Bronchial epithelial cell (primary cell): ENCODE results near the gene GATM. TPM values are rescaled to one million over a fixed set of nuclear protein-coding genes. Genes with fewer than 3 reads are reported as not detected.

ENCODE experiments used
- DNase-seq: peaks from one replicate; pipeline ENCODE4 v3.0.0-alpha.2; 2010; ENCODE audit warnings: low read depth
- FAIRE-seq: peaks from 2 replicates; lab custom pipeline; 2011; peaks lifted over from hg19 to GRCh38; lab: Jason Lieb, UNC
- H3K27me3 ChIP-seq: 2 replicates; pipeline ENCODE4 v1.5.1; 2011; ENCODE audit warnings: low read length; ENCODE audit not compliant: control insufficient read depth, insufficient read depth
- H3K36me3 ChIP-seq: 2 replicates; pipeline ENCODE4 v1.5.1; 2011; ENCODE audit warnings: low read length; ENCODE audit not compliant: control insufficient read depth, insufficient read depth
- H3K4me3 ChIP-seq: 2 replicates; pipeline ENCODE4 v1.5.1; 2011; ENCODE audit warnings: mild to moderate bottlenecking, low read depth, low read length, control low read depth
- total RNA-seq: library from RNA; depleted of rRNA; stranded (reverse); fragments of >200 nt; gene quantifications from 2 replicates; pipeline ENCODE4 v1.2.1, GENCODE V29; 2014
- TF ChIP-seq, protein P1 (sequence below): IDR thresholded peaks from 2 replicates; pipeline ENCODE4 v1.5.1; 2011; ENCODE audit warnings: mild to moderate bottlenecking, moderate library complexity, low read length, control low read depth, inconsistent platforms; ENCODE audit not compliant: insufficient read depth, severe bottlenecking

The GATM gene
- total RNA-seq, 1 donor from 2014 or later: 1.3 TPM

DNA sequence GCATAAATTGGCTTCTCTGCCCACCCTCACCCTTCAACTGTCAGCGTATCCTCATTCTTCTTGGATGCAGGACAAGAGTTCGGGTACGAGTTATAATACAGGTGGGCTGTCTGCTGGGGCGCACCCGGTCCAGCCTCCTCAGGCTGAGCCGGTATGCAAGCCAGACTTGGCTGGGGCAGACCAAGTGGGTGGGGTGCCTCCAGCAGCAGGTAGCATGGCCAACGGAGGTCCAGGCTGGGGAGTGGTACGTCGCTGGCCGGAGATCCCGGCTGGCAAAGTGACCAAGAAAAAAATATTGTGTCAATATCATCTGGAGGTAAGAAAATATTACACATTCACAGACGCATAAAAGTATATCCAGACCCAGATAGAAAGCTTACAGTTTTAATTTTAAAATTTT lies 45.6 kb downstream of the GATM start:
- TF ChIP-seq, protein P1, sequence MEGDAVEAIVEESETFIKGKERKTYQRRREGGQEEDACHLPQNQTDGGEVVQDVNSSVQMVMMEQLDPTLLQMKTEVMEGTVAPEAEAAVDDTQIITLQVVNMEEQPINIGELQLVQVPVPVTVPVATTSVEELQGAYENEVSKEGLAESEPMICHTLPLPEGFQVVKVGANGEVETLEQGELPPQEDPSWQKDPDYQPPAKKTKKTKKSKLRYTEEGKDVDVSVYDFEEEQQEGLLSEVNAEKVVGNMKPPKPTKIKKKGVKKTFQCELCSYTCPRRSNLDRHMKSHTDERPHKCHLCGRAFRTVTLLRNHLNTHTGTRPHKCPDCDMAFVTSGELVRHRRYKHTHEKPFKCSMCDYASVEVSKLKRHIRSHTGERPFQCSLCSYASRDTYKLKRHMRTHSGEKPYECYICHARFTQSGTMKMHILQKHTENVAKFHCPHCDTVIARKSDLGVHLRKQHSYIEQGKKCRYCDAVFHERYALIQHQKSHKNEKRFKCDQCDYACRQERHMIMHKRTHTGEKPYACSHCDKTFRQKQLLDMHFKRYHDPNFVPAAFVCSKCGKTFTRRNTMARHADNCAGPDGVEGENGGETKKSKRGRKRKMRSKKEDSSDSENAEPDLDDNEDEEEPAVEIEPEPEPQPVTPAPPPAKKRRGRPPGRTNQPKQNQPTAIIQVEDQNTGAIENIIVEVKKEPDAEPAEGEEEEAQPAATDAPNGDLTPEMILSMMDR: no peak
- Histone ChIP-seq H3K27me3 (no peaks in the 10 kb centered on the region), H3K36me3 (no peaks in the 10 kb centered on the region), H3K4me3 (no peak overlapping the region)
- DNase-seq (no peak), FAIRE-seq (no peak)

DNA sequence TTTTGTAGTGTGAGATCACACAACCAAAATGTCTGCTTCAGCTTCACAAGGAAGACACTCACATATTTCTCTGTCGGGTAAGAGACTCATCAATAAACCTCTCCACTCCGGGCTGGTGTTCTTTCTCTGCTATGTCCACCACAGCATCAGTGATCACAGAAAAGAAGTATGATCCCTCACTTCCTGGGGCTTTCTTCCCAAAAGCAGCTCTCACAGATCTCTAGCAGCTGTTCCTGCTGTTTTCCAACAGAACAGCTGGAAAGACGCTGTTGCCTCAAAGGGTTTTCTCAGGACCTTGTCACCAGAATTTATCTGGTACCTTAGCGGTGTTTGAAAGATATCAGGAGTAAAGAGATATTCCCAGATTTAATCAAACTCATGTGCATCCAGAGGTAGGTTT lies 46.4 kb downstream of the GATM start:
- TF ChIP-seq, protein P1: no peak
- DNase-seq: no peak
- no peak for FAIRE-seq
- Histone ChIP-seq H3K27me3 (no peaks in the 10 kb centered on the region), H3K36me3 (no peaks in the 10 kb centered on the region), H3K4me3 (no peak overlapping the region)

DNA sequence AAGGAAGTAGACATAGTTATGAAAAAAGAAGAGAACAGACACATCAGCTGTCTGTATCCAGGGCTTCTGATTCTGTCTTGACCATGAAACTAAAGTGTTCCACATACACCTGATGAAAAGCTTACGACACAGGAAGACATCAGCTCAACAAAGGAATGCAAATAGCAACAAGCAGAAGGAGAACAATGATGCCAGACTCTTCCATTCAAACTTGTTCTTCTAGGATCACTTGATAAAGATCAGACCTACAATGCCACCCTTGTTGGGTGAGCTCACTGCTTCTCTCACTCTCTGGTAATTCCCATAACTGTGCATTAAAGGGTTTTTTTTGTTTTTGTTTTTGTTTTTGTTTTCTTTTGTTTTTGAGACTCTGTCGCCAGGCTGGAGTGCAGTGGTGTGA lies 49.7 kb downstream of the GATM start:
- H3K27me3 ChIP-seq: no peaks in the 10 kb centered on the region
- TF ChIP-seq, protein P1: no peak
- FAIRE-seq: no peak
- H3K4me3 ChIP-seq: no peak overlapping the region
- no peaks in the 10 kb centered on the region for H3K36me3 ChIP-seq
- no peak for DNase-seq

DNA sequence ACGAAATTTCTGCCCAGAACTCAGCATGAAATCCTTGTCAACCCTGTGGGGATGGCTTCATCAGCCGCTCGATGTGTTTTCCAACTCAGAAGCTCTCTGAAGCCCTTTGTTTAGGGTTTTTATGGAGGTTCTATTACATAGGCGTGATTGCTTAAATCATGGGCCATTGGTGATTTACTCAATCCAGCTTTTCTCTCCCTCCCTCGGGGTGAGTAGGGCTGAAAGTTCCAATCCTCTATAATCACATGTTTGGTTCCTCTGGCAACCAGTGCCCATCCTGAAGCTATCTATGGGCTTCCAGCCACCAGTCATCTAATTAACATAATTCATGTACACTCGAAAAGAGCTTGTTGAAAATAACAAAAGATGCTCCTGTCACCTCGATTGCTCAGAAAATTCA lies 51.6 kb downstream of the GATM start:
- no peak for DNase-seq
- Histone ChIP-seq H3K4me3 (no peak overlapping the region), H3K27me3 (no peaks in the 10 kb centered on the region), H3K36me3 (no peaks in the 10 kb centered on the region)
- TF ChIP-seq, protein P1: no peak
- no peak for FAIRE-seq

DNA sequence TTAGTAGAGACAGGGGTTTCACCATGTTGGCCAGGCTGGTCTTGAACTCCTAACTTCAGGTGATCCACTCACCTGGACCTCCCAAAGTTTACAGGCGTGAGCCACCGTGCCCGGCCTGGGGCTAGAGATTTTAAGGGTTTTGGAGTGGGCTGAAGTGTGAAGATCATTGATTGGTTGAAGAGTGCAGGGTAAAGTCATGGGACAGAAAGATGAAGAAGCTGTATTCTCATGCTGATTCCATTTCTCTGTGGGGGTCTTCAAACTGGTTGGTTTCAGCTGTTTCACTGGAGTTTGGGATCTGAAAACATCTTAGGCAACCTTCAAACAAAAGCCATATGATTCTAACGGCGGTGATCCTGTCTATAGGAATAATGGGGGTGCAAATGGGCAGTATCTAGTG lies 52.1 kb downstream of the GATM start:
- no peak for FAIRE-seq
- Histone ChIP-seq H3K4me3 (no peak overlapping the region), H3K27me3 (no peaks in the 10 kb centered on the region), H3K36me3 (no peaks in the 10 kb centered on the region)
- no peak for DNase-seq
- TF ChIP-seq, protein P1: no peak

DNA sequence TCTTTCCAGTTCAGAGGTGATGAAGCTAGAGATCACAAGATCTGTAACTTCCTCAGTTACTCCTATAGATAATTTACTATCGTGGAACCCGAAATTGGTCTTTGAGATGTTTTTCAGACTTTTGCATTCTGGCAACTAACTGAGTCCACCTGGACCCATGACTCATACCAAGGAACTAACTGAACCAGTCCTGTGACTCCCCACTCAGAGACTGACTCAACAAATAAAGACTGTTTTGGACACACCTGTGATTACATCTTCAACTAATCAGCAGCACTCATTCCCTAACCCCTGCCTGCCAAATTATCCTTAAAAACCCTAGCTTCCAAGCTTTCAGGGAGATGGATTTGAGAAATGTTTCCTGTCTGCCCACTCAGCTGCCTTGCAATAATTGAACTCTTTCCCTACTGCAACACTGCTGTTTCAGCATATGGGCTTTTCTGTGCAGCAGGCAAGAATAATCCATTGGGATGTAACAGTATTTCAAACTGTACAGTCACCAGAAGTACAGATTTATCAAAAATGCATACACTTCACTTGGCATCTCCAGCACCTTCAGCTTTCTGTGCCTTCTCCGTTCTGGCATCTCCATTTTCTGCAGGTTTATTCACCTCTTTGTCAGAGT lies 57.7 kb downstream of the GATM start:
- Histone ChIP-seq H3K4me3 (no peak overlapping the region), H3K36me3 (no peaks in the 10 kb centered on the region), H3K27me3 (no peaks in the 10 kb centered on the region)
- DNase-seq (peak; percentile 81), FAIRE-seq (peak; percentile 83)
- TF ChIP-seq, protein P1: no peak
